RWPE2 (cell line): Measurements from ENCODE around the gene GAL3ST3.

ENCODE experiments used
- ATAC-seq: fragments of 200-7000 bp; cut with Tn5 transposase; 3 replicates; pipeline ENCODE4 v1.9.1; 2021; ENCODE audit warnings: low read depth
- DNase-seq: peaks from one replicate; pipeline ENCODE4 v3.0.0-alpha.2; 2020; ENCODE audit warnings: low spot score
- H3K27ac ChIP-seq: fragments of 450-650 bp; 2 replicates; pipeline ENCODE4 v1.5.1; 2017; ENCODE audit warnings: mild to moderate bottlenecking; ENCODE audit not compliant: poor library complexity, severe bottlenecking
- H3K27me3 ChIP-seq: fragments of 250-450 bp; sonication (Bioruptor Pico); 2 replicates; pipeline ENCODE4 v1.5.1; 2021; ENCODE audit warnings: mild to moderate bottlenecking, moderate library complexity; ENCODE audit not compliant: insufficient read depth, poor library complexity, severe bottlenecking
- H3K36me3 ChIP-seq: fragments of 250-450 bp; sonication (Bioruptor Pico); 2 replicates; pipeline ENCODE4 v1.5.1; 2020; ENCODE audit warnings: low read depth, mild to moderate bottlenecking, moderate library complexity
- H3K4me1 ChIP-seq: fragments of 250-450 bp; sonication (Bioruptor Pico); 2 replicates; pipeline ENCODE4 v1.5.1; 2021; ENCODE audit warnings: mild to moderate bottlenecking, moderate library complexity; ENCODE audit not compliant: insufficient read depth, poor library complexity, severe bottlenecking
- H3K4me3 ChIP-seq: fragments of 250-450 bp; sonication (Bioruptor Pico); 2 replicates; pipeline ENCODE4 v1.5.1; 2021; ENCODE audit warnings: mild to moderate bottlenecking, moderate library complexity; ENCODE audit not compliant: severe bottlenecking
- H3K9me3 ChIP-seq: fragments of 250-450 bp; sonication (Bioruptor Pico); 2 replicates; pipeline ENCODE4 v1.5.1; 2021; ENCODE audit warnings: mild to moderate bottlenecking, moderate library complexity; ENCODE audit not compliant: severe bottlenecking
- CTCF ChIP-seq: fragments of 450-650 bp; IDR thresholded peaks from one replicate; pipeline ENCODE4 v1.5.1; 2017; ENCODE audit warnings: mild to moderate bottlenecking, moderate library complexity; ENCODE audit not compliant: poor library complexity, severe bottlenecking

GAL3ST3 gene

GRCh38 chr11:66014804-66015453 lies 34.0 kb downstream of the GAL3ST3 start:
- peaks cover 32% of the 10 kb centered on the region for H3K4me1 ChIP-seq
- ATAC-seq: no peak

GRCh38 chr11:66013762-66014100 lies 35.2 kb downstream of the GAL3ST3 start:
- Histone ChIP-seq H3K4me1 (peaks cover 36% of the 10 kb centered on the region), H3K4me3 (no peak overlapping the region), H3K27ac (peak overlapping the region; percentile 75), H3K36me3 (no peaks in the 10 kb centered on the region), H3K9me3 (no peaks in the 10 kb centered on the region), H3K27me3 (no peaks in the 10 kb centered on the region)
- no peak for ATAC-seq
- DNase-seq: peak; percentile 47
- TF ChIP-seq CTCF: no peak

More at GRCh38 chr11:66014804-66015453, 34.0 kb downstream of the GAL3ST3 start:
- Histone ChIP-seq H3K27ac (peak overlapping the region; percentile 75), H3K4me3 (no peak overlapping the region), H3K27me3 (no peaks in the 10 kb centered on the region), H3K36me3 (no peaks in the 10 kb centered on the region), H3K9me3 (no peaks in the 10 kb centered on the region)
- TF ChIP-seq CTCF: no peak
- DNase-seq: peak; percentile 18

- Histone ChIP-seq H3K4me3 (no peak overlapping the region), H3K4me1 (peaks cover 41% of the 10 kb centered on the region), H3K9me3 (no peaks in the 10 kb centered on the region), H3K27ac (peak overlapping the region; percentile 75), H3K36me3 (no peaks in the 10 kb centered on the region), H3K27me3 (no peaks in the 10 kb centered on the region)
- ATAC-seq (0 out of 3 replicates have a peak, but pooled peaks have one; percentile 8), DNase-seq (peak; percentile 58)
- TF ChIP-seq CTCF: no peak
Measured at GRCh38 chr11:66012946-66013761, 35.8 kb downstream of the GAL3ST3 start.

GRCh38 chr11:66012371-66012945 lies 36.5 kb downstream of the GAL3ST3 start:
- DNase-seq: no peak
- H3K4me1 ChIP-seq: peaks cover 43% of the 10 kb centered on the region
- peak overlapping the region; percentile 75 for H3K27ac ChIP-seq
- H3K36me3 ChIP-seq: no peaks in the 10 kb centered on the region
- no peak for ATAC-seq
- no peak overlapping the region for H3K4me3 ChIP-seq
- H3K27me3 ChIP-seq: no peaks in the 10 kb centered on the region
- no peaks in the 10 kb centered on the region for H3K9me3 ChIP-seq
- no peak for TF ChIP-seq CTCF
